Measurements from ENCODE around the gene DLG5.
A peak's percentile ranks its signal among the peaks of the same experiment; 100 is the strongest.

The DLG5 gene

GRCh38 chr10:77837248-77837924, 89.2 kb downstream of the DLG5 start:
- DNase-seq: peak; percentile 71 to 76

GRCh38 chr10:77836299-77836820, 90.2 kb downstream of the DLG5 start:
- DNase-seq: peak; percentile 84 to 86

GRCh38 chr10:77835669-77836086, 90.9 kb downstream of the DLG5 start:
- DNase-seq: no peak

- DNase-seq: no peak
Measured at GRCh38 chr10:77834943-77835668, 91.4 kb downstream of the DLG5 start.

- DNase-seq: no peak
Measured at GRCh38 chr10:77834540-77834939, 92.0 kb downstream of the DLG5 start.

- no peak for DNase-seq
Measured at GRCh38 chr10:77833792-77834191, 92.8 kb downstream of the DLG5 start.

- DNase-seq: no peak
Measured at GRCh38 chr10:77833225-77833624, 93.3 kb downstream of the DLG5 start.

GRCh38 chr10:77832238-77832637, 94.3 kb downstream of the DLG5 start:
- peak; percentile 52 to 58 for DNase-seq

- DNase-seq: no peak
Measured at GRCh38 chr10:77829356-77829755, 97.2 kb downstream of the DLG5 start.

- no peak for DNase-seq
Measured at GRCh38 chr10:77828377-77828776, 98.2 kb downstream of the DLG5 start.

- DNase-seq: no peak
Measured at GRCh38 chr10:77827366-77827765, 99.2 kb downstream of the DLG5 start.

GRCh38 chr10:77825965-77826364, 100.6 kb downstream of the DLG5 start:
- DNase-seq: no peak

GRCh38 chr10:77824908-77825307, 101.6 kb downstream of the DLG5 start:
- DNase-seq: no peak

GRCh38 chr10:77823811-77824542, 102.6 kb downstream of the DLG5 start:
- no peak for DNase-seq

GRCh38 chr10:77821551-77821950, 105.0 kb downstream of the DLG5 start:
- DNase-seq: no peak

- no peak for DNase-seq
Measured at GRCh38 chr10:77821036-77821435, 105.5 kb downstream of the DLG5 start.

- DNase-seq: no peak
Measured at GRCh38 chr10:77820349-77820748, 106.2 kb downstream of the DLG5 start.

- no peak for DNase-seq
Measured at GRCh38 chr10:77819210-77820112, 107.1 kb downstream of the DLG5 start.

- no peak for DNase-seq
Measured at GRCh38 chr10:77818378-77818777, 108.2 kb downstream of the DLG5 start.

GRCh38 chr10:77817541-77817940, 109.0 kb downstream of the DLG5 start:
- DNase-seq: no peak

- no peak for DNase-seq
Measured at GRCh38 chr10:77816311-77816710, 110.2 kb downstream of the DLG5 start.

GRCh38 chr10:77812741-77813140, 113.8 kb downstream of the DLG5 start:
- no peak for DNase-seq
